Mucosa of rectum (tissue), 2 donors: ENCODE data around the gene DDX1.

Experiments
- H3K27ac ChIP-seq, 2 donors: one replicate each; pipeline ENCODE4 v1.7.0; 2013; ENCODE audit warnings: inconsistent platforms in 2 of 2, low read depth in 2 of 2, low read length in 2 of 2
- H3K27me3 ChIP-seq, 2 donors: one replicate each; pipeline ENCODE4 v1.7.0; 2013; ENCODE audit warnings: low read length in 2 of 2; ENCODE audit not compliant: control insufficient read depth in 2 of 2, insufficient read depth in 2 of 2
- H3K36me3 ChIP-seq, 2 donors: one replicate each; pipeline ENCODE4 v1.7.0; 2013; ENCODE audit warnings: low read length in 2 of 2; ENCODE audit not compliant: control insufficient read depth in 2 of 2, insufficient read depth in 2 of 2
- H3K4me1 ChIP-seq, 2 donors: one replicate each; pipeline ENCODE4 v1.7.0; 2013; ENCODE audit warnings: low read length in 2 of 2, mild to moderate bottlenecking in 1 of 2; ENCODE audit not compliant: control insufficient read depth in 2 of 2, insufficient read depth in 2 of 2
- H3K4me3 ChIP-seq, 2 donors: one replicate each; pipeline ENCODE4 v1.7.0; 2013; ENCODE audit warnings: low read length in 2 of 2
- H3K9ac ChIP-seq, 2 donors: one replicate each; pipeline ENCODE4 v1.7.0; 2013; ENCODE audit warnings: low read length in 2 of 2, low read depth in 1 of 2, mild to moderate bottlenecking in 1 of 2
- H3K9me3 ChIP-seq, 2 donors: one replicate each; pipeline ENCODE4 v1.7.0; 2013; ENCODE audit warnings: low read length in 2 of 2; ENCODE audit not compliant: control insufficient read depth in 2 of 2
- donor health status: healthy.
- donor health status: Normal muscosa, but diverticular disease.

The DDX1 gene

DNA sequence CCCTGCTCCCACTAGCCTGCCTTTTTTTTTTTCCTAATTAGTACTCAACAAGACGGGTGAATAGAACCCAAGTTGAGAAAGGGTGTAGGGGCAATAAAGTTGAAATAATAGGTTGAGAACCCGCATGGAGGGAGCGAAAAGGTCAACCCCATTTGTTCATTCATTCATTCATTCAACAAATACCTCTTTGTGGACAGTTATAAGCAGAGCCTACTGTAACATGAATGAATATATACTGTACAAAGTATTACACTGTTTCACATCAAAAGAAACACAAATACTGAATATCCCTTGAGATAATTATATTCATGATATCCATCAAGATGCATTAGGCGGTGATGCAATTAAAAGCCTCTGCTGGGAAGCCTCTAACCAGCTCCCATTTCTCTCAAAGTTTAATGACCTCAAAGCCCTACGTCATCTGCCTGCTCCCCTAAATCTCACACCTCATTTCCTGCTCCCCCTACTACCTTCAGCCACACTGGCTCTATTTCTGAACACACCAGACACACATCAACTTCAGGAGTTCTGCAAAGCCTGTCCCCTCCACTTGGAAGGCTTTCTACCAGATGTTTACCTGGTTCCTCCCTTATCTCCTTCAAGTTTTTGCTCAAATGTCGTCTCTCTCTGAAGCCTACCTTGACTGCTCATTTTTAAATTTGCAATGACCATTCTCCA lies 29.2 kb upstream of the DDX1 start:
- Histone ChIP-seq H3K36me3 (no peaks in the 10 kb centered on the region), H3K27ac (no peak overlapping the region), H3K4me1 (peaks cover 2 to 10% of the 10 kb centered on the region in 2 donors), H3K9ac (no peak overlapping the region), H3K27me3 (no peaks in the 10 kb centered on the region), H3K4me3 (peak overlapping the region; percentile 81 to 97), H3K9me3 (no peaks in the 10 kb centered on the region)

DNA sequence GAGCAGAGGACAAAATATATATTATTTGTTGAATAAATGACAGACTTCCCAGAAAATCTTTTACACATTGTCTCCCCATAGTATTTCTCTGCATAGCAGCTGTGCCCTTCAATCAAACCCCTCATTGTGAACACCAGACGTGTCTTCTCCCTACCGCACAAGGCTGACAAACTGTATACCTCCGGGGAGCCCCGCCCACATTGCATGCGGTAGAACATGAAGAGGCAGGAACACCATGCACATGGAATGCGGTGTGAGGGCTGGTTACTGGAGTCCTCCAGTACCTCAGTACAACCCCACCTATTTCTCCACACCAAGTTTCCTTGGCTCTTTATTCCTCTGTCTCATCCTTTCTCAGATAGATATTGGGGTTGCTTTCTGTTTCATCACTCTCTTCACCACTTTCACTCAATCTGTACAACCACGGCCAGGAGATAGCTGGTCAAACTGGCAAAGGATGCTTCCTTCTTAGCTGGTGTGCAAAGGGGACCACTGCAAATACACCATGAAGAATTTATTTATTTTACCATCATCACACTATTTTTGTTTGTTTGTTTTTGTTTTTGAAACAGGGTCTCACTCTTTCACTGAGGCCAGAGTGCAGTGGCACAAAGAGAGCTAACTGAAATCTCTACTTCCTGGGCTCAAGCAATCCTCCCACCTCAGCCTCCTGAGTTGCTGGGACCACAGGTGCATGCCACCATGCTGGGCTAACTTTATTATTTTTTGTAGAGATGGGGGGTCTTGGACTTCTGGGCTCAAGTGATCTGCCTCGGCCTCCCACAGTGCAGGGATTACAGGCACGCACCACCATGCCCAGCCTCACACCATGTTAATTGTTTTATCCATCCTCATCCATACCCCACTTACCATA lies 28.2 kb upstream of the DDX1 start:
- Histone ChIP-seq H3K27me3 (no peaks in the 10 kb centered on the region), H3K4me1 (peaks cover 2 to 10% of the 10 kb centered on the region in 2 donors), H3K4me3 (no peak overlapping the region), H3K9me3 (no peaks in the 10 kb centered on the region), H3K36me3 (no peaks in the 10 kb centered on the region), H3K9ac (no peak overlapping the region), H3K27ac (no peak overlapping the region)

GRCh38 chr2:15565392-15565791 lies 26.3 kb upstream of the DDX1 start:
- Histone ChIP-seq H3K9ac (no peak overlapping the region), H3K36me3 (no peaks in the 10 kb centered on the region), H3K4me1 (peaks cover 0 to 5% of the 10 kb centered on the region in 2 donors), H3K27me3 (no peaks in the 10 kb centered on the region), H3K4me3 (no peak overlapping the region), H3K9me3 (no peaks in the 10 kb centered on the region), H3K27ac (no peak overlapping the region)

DNA sequence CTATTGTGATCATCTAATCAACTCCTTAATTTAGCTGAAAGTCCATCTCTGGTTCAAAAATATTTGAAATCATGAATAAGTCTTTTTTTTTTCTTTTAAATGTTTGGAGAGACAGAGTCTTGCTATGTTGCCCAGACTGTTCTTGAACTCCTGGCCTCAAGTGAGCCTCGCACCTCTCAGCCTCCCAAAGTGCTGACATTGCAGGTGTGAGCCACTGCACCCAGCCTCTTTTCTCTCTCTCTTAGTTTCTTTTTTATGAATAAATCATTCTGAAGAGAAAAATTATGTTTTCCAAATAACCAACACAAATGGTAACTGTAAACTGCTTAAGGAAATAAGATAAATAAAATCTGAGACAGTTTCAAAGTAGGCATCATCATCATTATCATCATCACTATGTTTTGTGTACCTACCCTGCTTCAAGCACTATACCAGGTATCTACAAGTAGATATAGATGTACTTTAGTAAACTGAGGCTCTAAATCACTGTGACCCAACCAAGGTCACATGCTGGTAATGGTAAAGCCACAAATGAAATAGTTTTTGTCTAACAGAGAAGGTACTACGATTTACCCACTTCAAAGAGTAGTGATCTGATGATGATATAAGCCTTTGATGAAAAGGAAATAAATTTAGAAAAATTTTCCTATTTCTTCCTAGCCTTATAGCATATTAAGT lies 25.5 kb upstream of the DDX1 start:
- Histone ChIP-seq H3K27ac (no peak overlapping the region), H3K36me3 (no peaks in the 10 kb centered on the region), H3K4me3 (no peak overlapping the region), H3K4me1 (peaks cover 0 to 2% of the 10 kb centered on the region in 2 donors), H3K9me3 (no peaks in the 10 kb centered on the region), H3K9ac (no peak overlapping the region), H3K27me3 (no peaks in the 10 kb centered on the region)

DNA sequence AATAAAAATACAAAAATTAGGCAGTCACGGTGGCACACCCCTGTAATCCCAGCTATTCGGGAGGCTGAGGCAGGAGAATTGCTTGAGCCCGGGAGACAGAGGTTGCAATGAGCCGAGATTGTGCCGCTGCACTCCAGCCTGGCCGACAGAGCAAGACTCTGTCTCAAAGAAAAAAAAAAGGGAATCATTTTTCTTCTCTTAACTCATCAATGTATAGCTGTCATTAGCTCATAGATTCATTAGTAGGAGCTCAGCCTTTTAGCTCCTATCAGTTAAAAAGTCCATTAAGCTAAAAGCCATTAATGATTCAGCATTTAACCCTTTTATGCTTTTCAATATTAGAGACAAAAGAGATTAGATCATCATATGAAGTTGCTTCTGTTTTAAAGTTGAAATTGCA lies 24.8 kb upstream of the DDX1 start:
- Histone ChIP-seq H3K36me3 (no peaks in the 10 kb centered on the region), H3K9me3 (no peaks in the 10 kb centered on the region), H3K9ac (no peak overlapping the region), H3K4me1 (peaks cover 0 to 2% of the 10 kb centered on the region in 2 donors), H3K27me3 (no peaks in the 10 kb centered on the region), H3K4me3 (no peak overlapping the region), H3K27ac (no peak overlapping the region)

DNA sequence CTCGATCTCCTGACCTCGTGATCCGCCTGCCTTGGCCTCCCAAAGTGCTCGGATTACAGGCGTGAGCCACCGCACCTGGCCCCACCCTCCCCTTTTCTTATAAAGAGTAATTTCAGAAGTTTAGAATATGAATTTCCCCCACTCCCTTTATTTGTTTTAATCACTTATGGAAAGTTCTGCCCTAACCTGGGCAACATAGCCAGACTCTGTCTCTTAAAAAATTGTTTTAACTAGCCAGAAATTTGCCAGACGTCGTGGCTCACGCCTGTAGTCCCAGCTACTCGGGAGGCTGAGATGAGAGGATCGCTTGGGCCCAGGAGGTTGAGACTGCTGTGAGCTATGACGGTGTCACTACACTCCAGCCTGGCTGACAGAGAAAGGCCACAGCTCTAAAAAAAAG lies 22.8 kb upstream of the DDX1 start:
- Histone ChIP-seq H3K9ac (no peak overlapping the region), H3K27ac (no peak overlapping the region), H3K4me3 (no peak overlapping the region), H3K4me1 (no peaks in the 10 kb centered on the region), H3K36me3 (no peaks in the 10 kb centered on the region), H3K27me3 (no peaks in the 10 kb centered on the region), H3K9me3 (no peaks in the 10 kb centered on the region)

GRCh38 chr2:15570104-15570503 lies 21.6 kb upstream of the DDX1 start:
- no peak overlapping the region for H3K4me3 ChIP-seq
- H3K36me3 ChIP-seq = no peaks in the 10 kb centered on the region
- H3K9me3 ChIP-seq = no peaks in the 10 kb centered on the region
- no peaks in the 10 kb centered on the region for H3K27me3 ChIP-seq
- no peak overlapping the region for H3K27ac ChIP-seq
- no peak overlapping the region for H3K9ac ChIP-seq
- no peaks in the 10 kb centered on the region for H3K4me1 ChIP-seq

DNA sequence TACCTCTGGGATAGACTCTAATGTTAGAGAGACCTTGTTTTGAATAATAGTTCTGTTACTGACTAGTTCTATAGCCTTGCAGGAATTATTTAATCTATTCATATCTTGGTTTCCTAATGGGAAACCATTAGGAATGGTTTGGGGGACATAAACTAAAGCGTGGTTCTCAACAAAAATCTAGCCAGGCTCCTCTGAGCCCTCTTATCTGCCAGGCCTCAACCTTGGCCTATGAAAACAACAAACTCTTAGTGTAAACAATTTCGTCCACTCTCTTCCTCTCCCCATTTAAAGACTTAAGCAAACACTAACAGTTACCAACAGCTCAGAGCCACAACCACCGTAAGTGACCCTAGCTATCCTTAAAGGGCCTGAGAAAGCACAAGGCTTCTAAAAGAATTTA lies 19.9 kb upstream of the DDX1 start:
- Histone ChIP-seq H3K4me3 (no peak overlapping the region), H3K27me3 (no peaks in the 10 kb centered on the region), H3K4me1 (no peaks in the 10 kb centered on the region), H3K9me3 (no peaks in the 10 kb centered on the region), H3K27ac (no peak overlapping the region), H3K9ac (no peak overlapping the region), H3K36me3 (no peaks in the 10 kb centered on the region)

DNA sequence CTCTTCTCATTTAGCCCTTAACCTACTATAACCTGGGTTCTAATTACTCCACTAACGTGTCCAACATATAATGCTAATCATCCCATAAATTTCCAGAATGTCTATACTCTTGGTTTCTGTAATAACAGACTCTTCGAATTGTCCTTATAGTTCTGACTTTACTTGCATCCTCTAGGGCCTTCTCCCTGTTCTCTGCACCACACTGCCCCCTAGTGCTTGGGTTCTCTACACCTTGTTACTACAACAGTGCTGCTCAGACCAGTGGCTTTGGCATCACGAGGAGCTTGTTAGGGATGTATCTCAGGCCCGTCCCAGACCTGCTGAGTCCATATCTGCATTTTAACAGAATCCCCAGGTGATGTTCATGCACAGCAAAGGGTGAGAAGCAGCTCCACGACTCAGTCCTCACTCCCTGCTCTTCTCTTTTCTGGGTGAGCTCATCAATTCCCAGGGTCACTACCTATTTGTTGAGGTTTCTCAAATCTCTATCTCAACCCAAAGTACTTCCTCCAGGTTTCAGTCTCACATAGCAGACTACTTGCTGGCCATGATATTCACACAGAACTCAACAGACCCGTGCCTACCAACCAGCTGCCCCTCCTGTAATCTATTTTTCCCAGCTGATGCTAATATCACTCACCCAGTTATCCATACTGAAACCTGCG lies 14.5 kb upstream of the DDX1 start:
- no peaks in the 10 kb centered on the region for H3K27me3 ChIP-seq
- H3K4me1 ChIP-seq = no peaks in the 10 kb centered on the region
- H3K4me3 ChIP-seq = no peak overlapping the region
- H3K36me3 ChIP-seq = no peaks in the 10 kb centered on the region
- H3K9ac ChIP-seq = no peak overlapping the region
- H3K27ac ChIP-seq = no peak overlapping the region
- no peaks in the 10 kb centered on the region for H3K9me3 ChIP-seq

DNA sequence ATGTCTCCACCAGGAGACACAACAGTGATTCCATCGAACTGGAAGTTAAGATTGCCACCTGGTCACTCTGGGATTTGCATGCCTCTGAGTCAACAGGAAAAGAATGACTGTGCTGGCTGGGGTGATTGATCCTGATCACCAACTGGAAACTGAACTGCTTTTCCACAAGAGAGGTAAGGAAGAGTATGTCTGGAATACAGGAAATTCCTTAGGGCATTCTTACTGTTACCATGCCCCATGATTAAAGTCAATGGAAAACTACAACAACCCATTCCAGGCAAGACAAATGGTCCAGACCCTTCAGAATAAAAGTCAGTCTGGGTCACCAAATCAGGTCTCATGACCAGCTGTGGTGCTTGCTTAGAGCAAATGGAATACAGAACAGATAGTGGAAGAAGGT lies 12.0 kb upstream of the DDX1 start:
- H3K9ac ChIP-seq = no peak overlapping the region
- no peak overlapping the region for H3K27ac ChIP-seq
- no peaks in the 10 kb centered on the region for H3K9me3 ChIP-seq
- H3K4me3 ChIP-seq = no peak overlapping the region
- no peaks in the 10 kb centered on the region for H3K4me1 ChIP-seq
- no peaks in the 10 kb centered on the region for H3K36me3 ChIP-seq
- no peaks in the 10 kb centered on the region for H3K27me3 ChIP-seq
